ENCODE data around the gene SETDB1.

- TF ChIP-seq CTCF (IDR thresholded peaks at IDR 0.05 in 8 of 11, conservative IDR thresholded peaks at IDR 0.05 in 3 of 11) (no peak), POLR2AphosphoS5 (IDR thresholded peaks at IDR 0.05) (no peak)
Observed at GRCh38 chr1:150909585-150910180, 16.5 kb upstream of the SETDB1 start.
